ENCODE data around the gene NGFR. TPM values are rescaled to one million over a fixed set of nuclear protein-coding genes. Genes with fewer than 3 reads are reported as not detected.

Gene NGFR
- total RNA-seq, 2 experiments from 2014 or later = 0.10 to 1.1 TPM

- no peak for DNase-seq (ENCODE audit: low spot score)
- Histone ChIP-seq H2AFZ (ENCODE audit: low read length) (no peak overlapping the region), H3K9me2 (ENCODE audit: insufficient read depth, low read length) (no peaks in the 10 kb centered on the region), H3K9me3 (ENCODE audit: low read length) (peaks cover 6% of the 10 kb centered on the region; the same call in 1 of the 2 replicates), H3K79me2 (ENCODE audit: insufficient read depth, low read depth, low read length) (no peaks in the 10 kb centered on the region), H3K36me3 (ENCODE audit: insufficient read depth, low read length) (no peaks in the 10 kb centered on the region), H4K20me1 (ENCODE audit: insufficient read depth, low read length) (no peaks in the 10 kb centered on the region), H3K4me3 (ENCODE audit: low read depth, low read length, poor library complexity, severe bottlenecking) (no peak overlapping the region), H3K27ac (ENCODE audit: low read depth, low read length, poor library complexity, severe bottlenecking) (no peak overlapping the region), H3K4me2 (ENCODE audit: low read length) (no peak overlapping the region), H3K4me1 (ENCODE audit: insufficient read depth, low read length, poor library complexity, severe bottlenecking) (no peaks in the 10 kb centered on the region)
- intact Hi-C loops (cut with micrococcal nuclease; ENCODE audit: unreplicated experiment) = no loop called here
- POLR2A ChIA-PET = no interaction called here
- no TSS peak for BruUV-seq (replicated peaks)
- CTCF ChIA-PET (ENCODE audit: unreplicated experiment) = interaction anchor here (0.6 kb wide), 1 partner anchor 64 kb away, joined by 3 read pairs; no protein-coding TSS in a partner anchor
- TF ChIP-seq CTCF (conservative IDR thresholded peaks at IDR 0.05; ENCODE audit: low read length) (no peak), EZH2phosphoT487 (IDR thresholded peaks at IDR 0.05; ENCODE audit: borderline replicate concordance, low read depth, low read length) (no peak)
Observed at GRCh38 chr17:49472527-49472926, 22.6 kb upstream of the NGFR start.

DNA sequence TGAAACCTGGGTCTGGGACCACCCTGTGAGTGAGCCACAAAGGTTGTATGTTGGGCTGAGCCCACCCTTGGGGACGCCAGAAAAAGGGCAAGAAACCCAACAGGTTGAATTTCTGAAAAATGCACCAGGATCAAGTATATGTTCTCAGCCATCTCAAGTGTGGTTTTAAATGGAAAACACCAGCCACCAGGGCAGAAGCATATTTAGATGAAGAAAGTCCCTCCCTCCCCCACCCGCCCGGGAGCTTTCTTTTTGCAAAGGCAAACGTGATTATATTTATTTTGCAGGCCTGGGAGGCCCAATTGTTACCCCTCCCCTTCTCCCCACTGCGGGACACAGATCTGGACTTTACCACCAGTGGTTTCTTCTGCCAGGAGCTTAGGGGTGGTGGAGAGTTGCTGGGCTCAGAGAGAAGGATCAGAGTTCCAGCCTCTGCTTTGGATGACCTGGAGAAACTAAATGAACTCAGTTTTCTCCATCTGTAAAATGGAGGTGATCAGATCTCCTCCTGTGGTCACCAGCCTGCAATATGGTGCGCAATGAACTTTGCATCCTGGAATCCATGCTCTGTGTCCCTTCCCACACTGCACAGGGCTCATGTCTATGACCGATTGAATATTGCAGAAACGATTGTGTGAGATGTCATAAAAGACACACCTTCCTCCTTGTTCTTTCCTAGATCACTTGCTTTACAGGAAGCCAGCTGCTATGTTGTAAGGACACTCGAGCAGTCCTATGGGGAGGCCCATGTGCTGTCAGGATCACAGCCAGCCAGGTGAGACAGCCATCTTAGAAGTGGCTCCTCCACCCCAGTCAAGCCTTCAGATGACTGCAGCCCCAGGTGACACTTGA lies 21.0 kb upstream of the NGFR start:
- Histone ChIP-seq H3K9me3 (ENCODE audit: low read length) (peaks cover 6% of the 10 kb centered on the region; the same call in 1 of the 2 replicates), H4K20me1 (ENCODE audit: insufficient read depth, low read length) (no peaks in the 10 kb centered on the region), H3K27ac (ENCODE audit: low read depth, low read length, poor library complexity, severe bottlenecking) (no peak overlapping the region), H2AFZ (ENCODE audit: low read length) (no peak overlapping the region), H3K79me2 (ENCODE audit: insufficient read depth, low read depth, low read length) (no peaks in the 10 kb centered on the region), H3K4me1 (ENCODE audit: insufficient read depth, low read length, poor library complexity, severe bottlenecking) (no peaks in the 10 kb centered on the region), H3K4me2 (ENCODE audit: low read length) (no peak overlapping the region), H3K9me2 (ENCODE audit: insufficient read depth, low read length) (no peaks in the 10 kb centered on the region), H3K36me3 (ENCODE audit: insufficient read depth, low read length) (no peaks in the 10 kb centered on the region), H3K4me3 (ENCODE audit: low read depth, low read length, poor library complexity, severe bottlenecking) (no peak overlapping the region)
- CTCF ChIA-PET (ENCODE audit: unreplicated experiment) = no interaction called here
- intact Hi-C loops (cut with micrococcal nuclease; ENCODE audit: unreplicated experiment) = no loop called here
- TF ChIP-seq EZH2phosphoT487 (IDR thresholded peaks at IDR 0.05; ENCODE audit: borderline replicate concordance, low read depth, low read length) = no peak
- TF ChIP-seq CTCF (conservative IDR thresholded peaks at IDR 0.05; ENCODE audit: low read length) = no peak
- no peak for DNase-seq (ENCODE audit: low spot score)
- no TSS peak for BruUV-seq (replicated peaks)
- POLR2A ChIA-PET = no interaction called here

GRCh38 chr17:49477709-49478108 lies 17.4 kb upstream of the NGFR start:
- Histone ChIP-seq H3K9me3 (ENCODE audit: low read length) (peaks cover 6% of the 10 kb centered on the region; the same call in 1 of the 2 replicates), H3K79me2 (ENCODE audit: insufficient read depth, low read depth, low read length) (no peaks in the 10 kb centered on the region), H3K4me2 (ENCODE audit: low read length) (no peak overlapping the region), H2AFZ (ENCODE audit: low read length) (no peak overlapping the region), H3K4me1 (ENCODE audit: insufficient read depth, low read length, poor library complexity, severe bottlenecking) (no peaks in the 10 kb centered on the region), H3K9me2 (ENCODE audit: insufficient read depth, low read length) (no peaks in the 10 kb centered on the region), H3K4me3 (ENCODE audit: low read depth, low read length, poor library complexity, severe bottlenecking) (no peak overlapping the region), H3K36me3 (ENCODE audit: insufficient read depth, low read length) (no peaks in the 10 kb centered on the region), H3K27ac (ENCODE audit: low read depth, low read length, poor library complexity, severe bottlenecking) (no peak overlapping the region), H4K20me1 (ENCODE audit: insufficient read depth, low read length) (no peaks in the 10 kb centered on the region)
- CTCF ChIA-PET (ENCODE audit: unreplicated experiment) = no interaction called here
- TF ChIP-seq EZH2phosphoT487 (IDR thresholded peaks at IDR 0.05; ENCODE audit: borderline replicate concordance, low read depth, low read length) = no peak
- TF ChIP-seq CTCF (conservative IDR thresholded peaks at IDR 0.05; ENCODE audit: low read length) = no peak
- no TSS peak for BruUV-seq (replicated peaks)
- DNase-seq (ENCODE audit: low spot score) = no peak
- intact Hi-C loops (cut with micrococcal nuclease; ENCODE audit: unreplicated experiment) = no loop called here
- POLR2A ChIA-PET = no interaction called here

Measured in OCI-LY7 (cell line).